ENCODE data around the gene FAM120B.

FAM120B gene

DNA sequence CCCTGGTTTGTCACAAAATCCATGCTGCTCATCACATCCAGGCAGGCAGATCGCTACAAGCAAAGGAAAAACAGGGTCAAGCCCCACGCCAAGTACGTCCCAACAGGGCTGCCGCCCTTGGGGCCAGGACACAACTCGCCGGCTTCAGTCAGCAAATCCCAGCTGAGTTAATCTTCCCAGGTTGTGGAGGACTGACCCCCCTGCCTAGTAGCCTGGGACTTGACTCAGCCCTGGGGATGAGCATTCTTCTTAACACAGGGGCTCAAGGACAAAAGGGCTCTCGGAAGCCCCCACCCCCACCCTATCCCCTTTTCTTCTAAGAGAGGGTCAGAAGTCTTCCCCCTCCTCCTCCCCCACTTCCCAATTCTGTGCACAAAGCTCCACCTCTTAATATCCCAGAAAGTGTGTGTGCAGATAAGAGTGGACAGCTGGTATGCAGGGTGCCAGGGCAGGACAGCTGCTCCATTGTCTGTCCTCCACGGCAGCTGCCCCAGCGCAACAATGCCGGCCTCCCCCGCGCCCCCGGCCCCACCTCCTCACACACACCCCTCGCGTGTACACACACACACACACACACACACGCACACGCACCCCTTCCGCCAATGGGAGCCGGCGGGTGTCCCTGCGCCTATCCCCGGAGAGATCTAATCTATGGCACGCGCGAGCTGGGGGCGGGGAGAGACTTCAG lies 20.2 kb upstream of the FAM120B start:
- DNase-seq (ENCODE audit: low read depth in 2 of 3, low spot score in 2 of 3) = no peak

DNA sequence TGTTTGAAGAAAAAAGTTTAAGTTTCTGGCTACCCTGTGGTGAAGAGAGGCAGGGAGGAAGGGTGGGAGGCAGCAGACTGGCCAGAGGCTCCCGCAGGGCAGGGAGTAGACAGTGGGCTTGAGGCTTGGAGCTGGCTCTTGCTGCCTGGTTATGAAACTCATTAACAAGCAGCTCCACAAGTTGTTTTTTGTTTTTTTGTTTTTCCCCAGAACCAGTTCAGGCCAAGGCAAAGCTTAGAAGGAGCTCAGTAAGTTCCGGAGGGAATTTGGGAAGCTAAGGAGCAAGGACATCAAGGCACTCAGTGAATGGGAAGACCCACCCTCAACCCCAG lies 19.7 kb upstream of the FAM120B start:
- DNase-seq (ENCODE audit: low read depth in 2 of 3, low spot score in 2 of 3) = no peak

DNA sequence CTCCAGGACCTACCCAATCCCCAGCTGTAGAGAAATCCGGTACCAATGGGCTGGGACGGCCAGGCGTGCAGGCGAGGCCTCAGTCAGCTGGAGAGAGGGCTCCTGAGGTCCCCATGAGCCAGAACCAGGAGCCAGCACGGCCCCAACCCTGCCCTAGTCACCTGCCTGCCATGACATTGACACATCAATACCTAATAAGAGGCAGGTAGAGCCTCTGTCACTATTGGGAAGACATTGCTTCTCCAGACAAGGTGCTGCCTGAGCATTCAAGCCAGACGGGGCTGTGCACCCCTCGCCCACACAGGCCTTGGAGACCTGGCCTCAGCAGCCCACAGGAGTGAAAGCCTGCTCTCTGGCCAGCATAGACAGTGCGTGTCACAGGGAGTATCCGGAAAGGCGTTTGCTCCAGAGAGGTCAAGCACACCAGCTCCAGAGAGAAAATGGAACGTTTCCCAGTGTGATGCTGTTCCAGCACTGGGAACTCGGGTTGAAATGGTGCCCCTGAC lies 19.1 kb upstream of the FAM120B start:
- DNase-seq (ENCODE audit: low read depth in 2 of 3, low spot score in 2 of 3) = no peak

DNA sequence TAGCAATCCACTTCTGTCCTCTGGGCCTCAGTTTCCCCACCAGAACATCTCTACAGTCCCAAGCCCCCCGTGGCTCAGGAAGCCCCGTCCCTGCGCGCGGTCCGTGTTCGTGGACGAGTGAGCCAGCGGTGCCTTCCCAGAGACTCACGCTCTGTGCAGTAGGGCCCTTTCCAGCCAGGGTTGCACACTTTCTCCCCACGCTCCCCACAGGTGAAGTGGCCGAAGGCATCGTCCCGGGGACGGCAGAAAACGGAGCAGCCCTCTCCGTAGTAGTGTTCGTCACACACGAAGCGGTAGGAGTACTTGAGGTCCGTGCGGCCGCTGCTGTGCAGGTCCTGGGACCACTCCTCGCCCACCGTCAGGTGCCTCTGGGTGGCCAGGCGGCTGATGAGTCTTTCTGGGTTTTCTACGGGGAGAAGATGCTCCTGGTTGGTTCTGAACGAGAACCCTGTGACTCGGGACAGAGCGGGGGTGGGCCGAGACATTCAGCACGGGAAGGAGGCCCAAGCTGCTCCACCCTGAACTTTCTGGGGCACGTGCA lies 18.4 kb upstream of the FAM120B start:
- no peak for DNase-seq (ENCODE audit: low read depth in 2 of 3, low spot score in 2 of 3)

DNA sequence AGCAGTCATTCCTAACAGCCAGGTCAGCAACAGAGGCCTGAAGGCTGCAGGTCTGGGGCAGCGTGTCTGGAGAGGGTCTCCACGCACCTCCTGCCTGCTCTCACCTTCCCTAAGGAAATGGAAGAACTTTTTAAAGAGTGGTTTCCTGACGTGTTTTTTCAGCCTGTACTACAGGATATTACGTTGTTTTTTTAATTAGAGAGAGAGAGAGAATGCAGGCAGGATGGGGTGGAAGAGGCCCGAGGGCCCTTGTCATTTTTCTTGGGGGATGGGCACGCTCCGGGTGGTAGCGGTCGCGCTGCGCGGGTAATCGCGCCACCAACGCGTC lies 17.7 kb upstream of the FAM120B start:
- no peak for DNase-seq (ENCODE audit: low read depth in 2 of 3, low spot score in 2 of 3)

DNA sequence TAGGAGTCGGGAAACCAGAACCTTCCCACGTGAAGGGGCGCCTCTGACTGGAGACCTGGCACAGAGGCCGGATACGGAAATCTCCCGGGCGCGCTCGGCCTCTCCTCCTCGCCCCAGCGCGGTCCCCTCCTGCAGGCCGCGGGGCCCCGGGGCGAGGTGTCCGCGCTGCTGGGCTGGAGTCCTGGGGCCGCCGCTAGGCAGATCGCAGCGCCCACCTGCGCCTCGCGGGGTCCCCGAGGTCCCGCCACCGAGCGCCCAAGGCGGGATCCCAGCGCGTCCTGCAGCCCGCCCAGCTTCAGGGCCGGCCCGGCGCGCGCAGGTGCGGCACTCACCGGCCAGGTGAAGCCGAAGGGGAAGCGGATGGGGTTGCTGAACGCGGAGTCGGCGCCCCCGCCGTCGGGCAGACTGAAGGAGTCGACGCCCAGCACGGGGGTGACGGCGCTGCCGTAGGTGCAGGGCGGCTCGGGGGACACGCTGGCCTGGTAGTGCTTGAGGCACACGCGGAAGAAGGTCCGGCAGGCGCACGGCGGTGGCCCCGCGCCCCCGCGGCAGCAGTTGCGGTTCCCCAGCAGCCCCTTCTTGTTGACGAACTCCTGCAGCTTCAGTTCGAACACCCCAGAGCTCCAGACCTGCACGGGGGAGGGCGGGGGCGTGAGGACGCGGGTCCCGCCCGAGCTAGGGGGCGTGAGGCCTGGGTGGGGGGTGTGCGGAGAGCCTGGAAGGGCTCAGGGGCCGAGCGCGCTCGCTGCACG lies 17.2 kb upstream of the FAM120B start:
- no peak for DNase-seq (ENCODE audit: low read depth in 2 of 3, low spot score in 2 of 3)

DNA sequence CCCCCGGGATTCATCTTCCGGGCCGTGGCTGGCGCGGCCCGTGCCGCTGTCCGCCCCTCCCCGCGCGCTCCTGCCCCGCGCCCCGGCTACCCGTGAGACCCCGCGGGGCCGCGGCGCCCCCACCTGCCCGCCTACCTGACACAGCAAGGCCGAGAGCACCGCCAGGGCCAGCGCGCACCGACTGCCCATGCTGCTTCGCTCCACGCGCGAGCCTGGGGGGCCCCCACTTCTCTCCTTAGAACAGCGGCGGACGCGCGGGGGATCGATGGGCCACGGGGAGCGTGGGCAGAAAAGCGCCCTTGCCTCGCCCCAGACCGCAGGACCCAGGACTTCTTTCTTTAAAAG lies 16.6 kb upstream of the FAM120B start:
- no peak for DNase-seq (ENCODE audit: low read depth in 2 of 3, low spot score in 2 of 3)

DNA sequence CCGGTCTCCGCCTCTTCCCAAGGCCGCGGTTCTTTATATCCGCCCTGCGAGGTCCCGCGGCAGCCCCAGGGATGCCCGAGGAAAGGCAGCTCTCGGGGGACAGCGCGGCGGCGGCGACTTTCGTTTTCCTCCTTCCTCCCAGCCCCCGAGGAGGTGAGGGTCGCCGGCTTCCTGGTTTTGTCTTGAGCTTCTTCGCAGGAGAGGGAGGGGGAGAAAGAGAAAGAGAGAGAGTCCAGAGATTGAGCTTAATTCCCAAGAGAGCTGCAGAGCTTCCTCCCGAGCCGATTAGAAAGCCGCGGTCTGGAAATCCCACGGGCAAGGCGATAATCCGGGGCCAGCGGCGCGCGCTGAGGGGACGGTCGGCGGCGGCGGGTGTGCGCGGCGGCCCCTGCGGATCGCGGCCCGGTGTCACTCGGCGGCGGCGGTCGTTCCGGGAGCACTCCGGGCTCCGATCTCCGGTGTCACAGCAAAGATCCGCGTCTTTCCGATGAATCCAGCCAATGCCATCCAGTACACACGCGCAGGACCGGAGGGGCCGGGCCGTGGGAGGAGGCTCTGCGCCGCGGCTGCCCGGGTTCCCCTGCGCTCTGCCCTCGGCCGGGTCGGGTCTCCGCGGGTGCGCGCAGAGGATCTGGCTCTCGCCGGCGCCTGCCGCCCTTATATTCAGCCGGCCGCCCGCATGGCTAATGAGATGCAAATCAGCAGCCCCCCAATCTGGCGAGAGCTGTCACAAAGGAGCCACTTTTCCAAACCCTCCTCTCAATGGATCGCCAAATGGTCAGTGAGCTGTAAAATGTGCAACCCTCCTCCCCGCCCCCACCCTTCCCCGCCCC lies 16.0 kb upstream of the FAM120B start, which contains the start of gene DLL1:
Gene DLL1, minus strand, starts transcription at position 783 of the 833 bp plus-strand sequence. CDS start 939 bp downstream, outside the sequence.
- no peak for DNase-seq (ENCODE audit: low read depth in 2 of 3, low spot score in 2 of 3)

DNA sequence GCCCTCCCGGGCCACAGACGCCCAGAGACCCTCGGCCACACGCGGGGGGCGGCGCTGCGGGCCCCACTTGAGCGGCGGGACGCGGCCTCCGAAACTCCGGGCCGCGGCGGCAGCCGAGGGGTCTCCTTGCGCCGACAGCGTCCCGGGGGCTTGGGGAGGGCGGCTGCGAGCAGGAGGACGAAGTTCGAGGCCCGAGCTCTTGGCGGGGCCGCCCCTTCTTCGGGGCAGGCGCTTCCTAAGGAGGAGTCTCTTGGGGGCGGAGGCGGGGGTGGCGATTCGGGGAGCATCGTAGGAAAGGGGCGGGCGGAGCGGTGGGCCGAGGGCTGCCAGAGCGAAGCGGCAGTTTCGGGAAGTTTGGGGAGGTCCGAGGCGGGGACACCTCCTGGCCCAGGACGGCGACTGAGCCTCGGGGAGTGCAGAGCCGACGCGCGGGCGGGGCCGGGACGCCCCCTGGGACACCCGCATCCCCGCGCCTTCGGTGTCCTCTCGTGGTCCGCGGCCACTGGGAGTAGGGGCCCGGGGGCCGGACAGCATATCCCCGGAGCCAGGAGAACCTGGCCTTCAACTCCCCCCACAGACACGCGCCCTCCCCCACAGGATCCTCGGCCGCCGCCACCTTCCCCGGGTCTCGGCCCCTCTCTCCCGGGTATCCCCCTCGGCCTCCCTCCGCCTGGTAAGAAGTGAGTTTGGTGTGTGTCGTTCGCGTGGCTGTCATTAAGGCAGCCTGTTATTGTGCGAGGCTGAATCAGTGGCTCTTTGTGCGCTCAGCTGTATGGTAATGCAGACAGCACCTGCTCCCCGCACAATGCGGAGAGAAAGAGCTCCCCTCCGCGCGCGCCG lies 15.1 kb upstream of the FAM120B start:
- no peak for DNase-seq (ENCODE audit: low read depth in 2 of 3, low spot score in 2 of 3)

DNA sequence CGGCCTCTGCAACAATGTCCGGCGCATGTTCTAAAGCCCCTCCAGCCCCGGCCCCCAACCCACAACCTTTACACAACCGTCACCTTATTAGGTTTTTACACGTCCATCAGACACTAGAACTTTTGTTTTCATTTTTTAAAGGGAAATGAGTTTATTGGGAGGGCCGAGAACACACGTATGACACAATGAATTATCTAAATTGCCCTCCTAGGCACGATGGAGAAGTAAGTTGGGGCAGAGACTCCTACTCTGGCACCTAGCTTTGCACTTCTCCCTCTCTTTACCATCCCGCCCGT lies 14.5 kb upstream of the FAM120B start:
- DNase-seq (ENCODE audit: low read depth in 2 of 3, low spot score in 2 of 3) = no peak

DNA sequence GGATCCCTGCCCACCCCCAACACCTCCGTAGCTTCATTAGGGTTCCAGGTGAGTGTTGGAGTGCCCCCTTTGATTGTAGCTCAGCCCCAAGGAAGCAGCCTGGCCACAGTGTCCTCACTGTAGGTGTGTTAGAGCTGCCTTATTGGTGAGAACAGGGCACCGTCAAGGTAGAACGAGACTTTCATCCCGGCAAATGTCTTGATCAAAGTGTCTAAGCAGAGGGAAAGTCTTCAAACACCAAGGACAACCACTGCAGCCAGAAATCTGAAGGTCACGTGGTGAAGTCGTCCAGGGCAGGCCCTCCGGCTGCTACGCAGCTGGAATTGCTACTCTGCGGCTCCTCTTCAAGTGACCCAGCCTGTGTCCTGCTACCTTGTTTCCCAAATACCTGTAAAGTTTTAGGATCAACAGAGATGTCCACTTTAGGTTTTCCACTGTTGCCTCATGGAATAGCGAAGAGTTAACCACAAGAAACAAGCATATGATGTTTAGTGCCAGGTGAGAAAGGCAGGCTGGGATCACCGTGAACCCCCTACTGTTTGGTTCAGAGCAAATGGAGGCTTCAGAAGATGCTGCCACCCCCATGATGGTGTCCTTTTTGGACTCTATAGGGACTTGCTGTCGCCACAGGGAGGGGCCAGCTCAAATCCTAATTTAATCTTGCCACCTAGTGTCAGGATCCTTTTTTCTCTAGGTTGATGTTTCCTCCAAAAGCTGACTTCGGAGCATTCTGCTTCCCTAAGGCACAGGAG lies 14.0 kb upstream of the FAM120B start:
- DNase-seq (ENCODE audit: low read depth in 2 of 3, low spot score in 2 of 3) = no peak

DNA sequence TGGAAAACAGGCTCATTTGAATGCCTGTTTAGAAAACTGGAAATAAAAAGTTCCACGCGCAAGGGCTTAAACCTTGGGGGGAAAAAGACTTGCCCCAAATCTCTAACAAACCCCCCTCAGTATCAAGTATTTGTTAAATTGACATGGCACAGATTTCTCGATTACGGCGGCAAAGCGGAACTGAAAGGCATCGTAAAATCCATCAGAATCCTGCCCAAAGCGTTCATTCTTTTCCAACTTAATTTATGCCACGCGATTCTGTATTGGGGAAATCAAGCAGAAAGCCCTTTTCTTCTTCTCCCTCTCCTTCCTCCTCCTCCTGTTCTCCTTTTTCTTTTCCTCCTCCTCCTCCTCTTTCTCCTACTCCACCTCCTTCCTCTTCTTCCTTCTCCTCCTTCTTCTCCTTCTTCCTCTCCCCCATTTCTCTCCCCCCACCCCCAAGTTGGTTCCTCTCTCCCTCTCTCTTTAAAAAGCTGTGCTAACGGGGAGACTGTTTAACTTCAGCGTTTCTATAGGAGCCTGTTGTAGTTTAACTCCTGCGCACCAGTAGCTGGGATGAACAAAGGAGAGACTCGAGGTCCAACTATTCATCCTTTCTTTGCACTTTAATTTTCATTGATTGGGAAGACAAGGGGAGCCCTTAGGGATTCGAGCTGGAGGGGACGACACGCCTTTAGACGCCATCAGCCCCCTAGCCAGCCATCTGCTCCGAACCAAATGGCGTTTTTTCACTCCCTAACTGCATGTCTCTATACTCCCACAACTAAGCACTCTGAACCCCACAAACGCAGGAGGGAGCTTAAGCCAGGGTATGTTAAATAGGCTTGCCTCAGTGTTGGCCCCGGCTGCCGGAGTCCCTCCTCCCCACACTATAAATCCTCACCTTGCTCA lies 13.0 kb upstream of the FAM120B start:
- no peak for DNase-seq (ENCODE audit: low read depth in 2 of 3, low spot score in 2 of 3)

DNA sequence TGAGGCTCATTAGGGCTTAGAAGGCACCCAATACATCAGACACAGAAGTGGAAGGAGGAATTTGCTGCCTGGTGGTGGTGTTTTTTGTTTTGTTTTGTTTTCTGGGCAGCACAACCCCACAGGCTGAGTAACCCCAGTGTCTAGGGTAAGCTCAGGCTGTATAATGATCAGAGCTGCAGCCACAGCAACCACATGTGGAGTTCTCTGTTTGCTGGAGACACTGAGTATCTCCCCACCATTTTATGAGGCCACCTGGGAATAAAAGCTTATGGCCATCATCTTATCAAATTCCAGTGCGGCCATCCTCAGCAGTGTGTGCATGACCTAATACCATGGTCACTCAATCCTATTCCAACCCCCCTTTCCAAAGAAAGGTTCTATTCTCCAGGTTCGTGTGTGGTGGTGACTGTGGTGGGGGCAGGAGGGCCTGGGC lies 12.2 kb upstream of the FAM120B start:
- DNase-seq (ENCODE audit: low read depth in 2 of 3, low spot score in 2 of 3) = no peak

DNA sequence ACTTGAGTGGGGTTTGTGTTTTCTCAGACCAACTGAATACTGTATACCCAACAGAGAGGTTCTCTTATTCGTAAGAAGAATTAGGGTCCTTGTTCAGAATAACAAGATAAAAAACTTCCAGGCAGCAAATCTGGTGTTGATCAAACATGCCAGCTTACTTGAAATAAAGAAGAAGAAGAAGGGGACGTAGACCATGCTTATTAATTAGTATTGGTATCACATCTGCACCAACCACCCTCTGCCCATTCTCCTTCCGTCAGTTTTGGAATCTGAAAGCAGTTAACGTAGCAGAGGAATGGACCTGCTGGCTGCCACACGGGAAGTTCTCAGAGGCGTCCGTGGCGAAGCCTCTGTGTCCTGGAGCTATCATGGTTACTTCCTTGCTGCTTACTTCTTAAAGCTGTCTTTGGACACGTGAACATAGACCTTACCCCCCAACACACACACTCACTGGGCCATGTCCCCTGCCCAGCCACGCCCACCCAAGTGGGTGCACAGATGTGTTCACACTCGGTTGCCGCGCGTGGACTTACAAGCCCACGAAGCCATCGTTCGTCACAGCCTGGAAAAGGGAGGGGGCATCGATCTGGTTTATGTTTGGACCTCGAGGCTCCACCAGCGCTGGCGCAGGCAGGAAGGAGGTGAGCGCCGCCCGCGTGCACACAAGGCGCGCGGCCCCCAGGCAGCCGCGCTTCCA lies 11.6 kb upstream of the FAM120B start:
- no peak for DNase-seq (ENCODE audit: low read depth in 2 of 3, low spot score in 2 of 3)

DNA sequence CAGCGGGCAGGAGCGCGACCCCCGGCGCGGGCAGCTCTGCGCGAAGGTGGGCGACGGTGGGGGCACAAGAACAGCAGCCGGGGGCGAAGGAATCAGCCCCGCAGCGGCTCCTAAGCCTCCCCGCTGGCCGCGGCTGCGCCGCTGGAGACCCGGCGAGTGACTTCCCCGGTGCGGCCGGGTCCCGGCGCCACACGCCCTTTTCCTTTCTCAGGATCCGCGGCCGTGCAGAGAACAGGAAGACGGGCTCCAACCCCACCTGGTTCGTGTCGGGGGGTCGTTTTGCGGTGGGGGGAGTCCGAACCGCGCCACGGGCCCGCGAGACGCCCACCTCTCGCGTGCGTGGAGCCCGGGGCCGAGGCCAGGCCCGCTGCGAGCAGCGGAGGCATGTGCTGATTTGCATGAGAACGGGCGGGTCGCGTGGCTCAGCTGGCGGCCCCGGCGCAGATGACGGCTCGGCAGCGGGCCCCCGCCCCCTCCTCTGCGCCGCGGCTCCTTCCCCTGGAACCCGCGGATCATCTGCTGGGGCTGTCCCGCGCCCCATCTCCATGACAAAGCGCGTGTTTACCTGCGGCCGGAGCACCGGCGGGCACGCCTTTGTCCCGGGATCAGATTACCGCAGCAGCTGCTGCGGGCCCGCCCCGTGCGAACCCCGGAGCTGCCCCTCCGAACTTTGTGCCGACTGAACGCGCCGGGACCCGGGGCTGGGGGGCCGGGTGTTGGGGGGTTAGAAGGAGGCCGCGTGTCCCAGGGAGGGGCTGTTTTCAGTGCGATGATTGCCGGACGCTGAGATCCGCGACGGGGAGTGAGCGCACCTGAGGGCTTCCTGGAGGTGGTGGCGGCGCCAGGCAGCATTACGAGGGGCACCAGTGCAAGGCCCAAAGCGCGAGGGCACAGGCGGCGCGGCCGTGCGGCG lies 10.8 kb upstream of the FAM120B start:
- DNase-seq (ENCODE audit: low read depth in 2 of 3, low spot score in 2 of 3) = no peak

DNA sequence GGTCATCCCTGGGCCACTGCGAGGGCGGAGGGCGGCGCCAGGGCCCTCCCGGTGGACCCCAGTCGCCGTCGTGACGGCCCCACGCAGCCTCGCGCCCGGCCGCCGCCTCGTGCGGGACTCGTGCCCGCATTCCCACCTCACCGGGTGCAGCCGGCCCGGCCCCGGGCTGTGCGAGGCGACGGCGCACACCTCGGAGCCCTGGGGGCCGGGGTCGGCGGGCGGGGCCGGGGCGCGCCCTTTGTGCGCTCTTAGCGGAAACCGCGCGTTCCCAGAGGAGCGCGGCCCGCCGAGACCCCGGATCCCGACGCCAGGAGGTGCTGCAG lies 10.2 kb upstream of the FAM120B start:
- DNase-seq (ENCODE audit: low read depth in 2 of 3, low spot score in 2 of 3) = no peak

DNA sequence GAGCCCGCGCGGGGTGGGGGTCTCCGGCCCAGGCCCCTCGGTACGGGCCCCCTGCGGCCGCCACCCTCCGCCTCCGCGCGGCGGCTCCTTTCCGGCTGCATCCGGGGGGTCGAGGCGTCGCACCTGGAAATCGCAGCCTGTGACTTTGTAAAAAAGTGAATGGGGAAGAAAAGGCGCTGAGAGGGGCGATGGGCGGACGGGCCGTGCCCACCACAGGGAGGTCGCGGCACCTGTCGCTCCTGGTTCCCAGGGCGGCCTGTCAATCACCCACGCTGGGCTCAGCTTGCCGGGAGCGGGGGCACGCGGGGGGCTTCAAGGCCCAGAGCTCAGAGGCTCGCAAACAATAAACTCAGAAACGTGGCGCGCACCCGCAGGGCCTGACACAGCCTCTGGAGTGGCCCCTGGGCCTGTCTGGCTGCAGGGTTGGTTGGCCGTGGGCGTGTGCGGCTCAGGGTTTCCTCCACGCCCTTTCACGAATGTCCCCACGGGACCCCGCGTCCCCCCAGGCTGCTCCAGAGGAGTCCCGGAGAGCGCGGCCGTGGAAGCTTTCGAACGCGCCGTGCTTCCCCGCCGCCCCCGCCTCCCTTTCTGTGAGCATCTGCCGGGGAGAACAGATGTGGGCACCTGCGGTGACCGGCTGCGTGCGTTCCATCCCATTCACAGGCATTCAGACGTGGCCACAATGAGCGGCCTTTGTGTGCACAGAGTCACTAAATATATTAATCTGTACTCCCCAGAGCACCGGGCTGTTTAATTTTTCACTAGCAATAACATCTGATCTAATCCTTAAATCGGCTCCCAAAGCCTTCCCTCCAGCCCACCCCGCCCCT lies 9.6 kb upstream of the FAM120B start:
- DNase-seq (ENCODE audit: low read depth in 2 of 3, low spot score in 2 of 3) = no peak

Data from activated CD8-positive, alpha-beta memory T cell treated with anti-CD3 and anti-CD28 coated beads for 48 hours (primary cell).